IMR-90 (cell line): ENCODE measurements around the gene GSE1. TPM values are rescaled to one million over a fixed set of nuclear protein-coding genes. Genes with fewer than 3 reads are reported as not detected.

ENCODE experiments used
- ATAC-seq: fragments of 200-7000 bp; cut with Tn5 transposase; 2 replicates; pipeline ENCODE4 v1.9.1; 2020; ENCODE audit warnings: low read depth, mild to moderate bottlenecking, moderate library complexity
- BruUV-seq: library from RNA; stranded (reverse); fragments of 400-500 nt; replicated peaks from 2 replicates; lab custom pipeline; 2021; lab: Mats Ljungman, UMichigan
- CTCF ChIA-PET: fragments of 300-600 bp; formaldehyde crosslinking; extraction: SDS; loops from one replicate; lab custom pipeline; 2021; ENCODE audit warnings: antibody characterized with exemption; lab: Yijun Ruan, JAX
- POLR2A ChIA-PET: fragments of 300-600 bp; sonication (Branson Sonifier 250); formaldehyde crosslinking; loops from one replicate; lab custom pipeline; 2022; ENCODE audit warnings: antibody characterized with exemption; ENCODE audit not compliant: unreplicated experiment; lab: Charles Lee
- DNase-seq: peaks from one replicate; pipeline ENCODE4 v3.0.0; 2013
- H2AFZ ChIP-seq: replicated peaks from 2 replicates; pipeline ENCODE3; 2013; ENCODE audit warnings: low read length, mild to moderate bottlenecking; ENCODE audit not compliant: poor library complexity
- H2AK5ac ChIP-seq: 2 replicates; pipeline ENCODE4 v1.6.1; 2013; ENCODE audit warnings: low read depth, low read length, inconsistent platforms
- H2AK9ac ChIP-seq: replicated peaks from 2 replicates; pipeline ENCODE3; 2013; ENCODE audit warnings: mild to moderate bottlenecking, low read depth, low read length, moderate library complexity; ENCODE audit not compliant: poor library complexity
- H2BK120ac ChIP-seq: 2 replicates; pipeline ENCODE4 v1.6.1; 2013; ENCODE audit warnings: low read depth, low read length, inconsistent platforms
- H2BK15ac ChIP-seq: 3 replicates; pipeline ENCODE4 v1.6.1; 2013; ENCODE audit warnings: low read depth, low read length, inconsistent platforms
- H2BK20ac ChIP-seq: 2 replicates; pipeline ENCODE4 v1.6.1; 2013; ENCODE audit warnings: low read depth, mild to moderate bottlenecking, inconsistent platforms, low read length, moderate library complexity
- H2BK5ac ChIP-seq: 2 replicates; pipeline ENCODE4 v1.6.1; 2013; ENCODE audit warnings: mild to moderate bottlenecking, low read depth, low read length, inconsistent platforms; ENCODE audit not compliant: poor library complexity, severe bottlenecking
- H3K14ac ChIP-seq: replicated peaks from 2 replicates; pipeline ENCODE4 v1.6.1; 2013; ENCODE audit warnings: low read depth, low read length, inconsistent platforms
- H3K18ac ChIP-seq: 2 replicates; pipeline ENCODE4 v1.6.1; 2013; ENCODE audit warnings: low read depth, low read length, control low read depth
- H3K23ac ChIP-seq: 2 replicates; pipeline ENCODE4 v1.6.1; 2013; ENCODE audit warnings: low read depth, low read length, inconsistent platforms
- H3K27ac ChIP-seq: 2 replicates; pipeline ENCODE4 v1.5.1; 2013; ENCODE audit warnings: mild to moderate bottlenecking, control low read depth, low read length; ENCODE audit not compliant: insufficient read depth
- H3K27me3 ChIP-seq: 2 replicates; pipeline ENCODE4 v1.6.1; 2013; ENCODE audit warnings: low read length; ENCODE audit not compliant: control insufficient read depth, insufficient read depth
- H3K36me3 ChIP-seq: 2 replicates; pipeline ENCODE4 v1.6.1; 2013; ENCODE audit warnings: low read length, mixed read lengths; ENCODE audit not compliant: control insufficient read depth, insufficient read depth
- H3K4ac ChIP-seq: 2 replicates; pipeline ENCODE4 v1.6.1; 2013; ENCODE audit warnings: low read depth, low read length, inconsistent platforms
- H3K4me1 ChIP-seq: 2 replicates; pipeline ENCODE4 v1.6.1; 2013; ENCODE audit warnings: low read length, mixed read lengths; ENCODE audit not compliant: control insufficient read depth, insufficient read depth
- H3K4me2 ChIP-seq: 2 replicates; pipeline ENCODE4 v1.6.1; 2013; ENCODE audit warnings: low read depth, mild to moderate bottlenecking, control low read depth, low read length, moderate library complexity
- H3K4me3 ChIP-seq: 2 replicates; pipeline ENCODE4 v1.5.1; 2013; ENCODE audit warnings: low read depth, mild to moderate bottlenecking, control low read depth, low read length, moderate library complexity; ENCODE audit not compliant: insufficient read depth
- H3K56ac ChIP-seq: 2 replicates; pipeline ENCODE4 v1.6.1; 2013; ENCODE audit warnings: low read length, inconsistent platforms; ENCODE audit not compliant: insufficient read depth; ENCODE audit errors: extremely low read depth
- H3K79me1 ChIP-seq, 2 experiments: 2 replicates each; pipeline ENCODE4 v1.6.1; 2013; ENCODE audit warnings: low read length in 2 of 2, inconsistent platforms in 1 of 2, low read depth in 1 of 2
- H3K9ac ChIP-seq: 2 replicates; pipeline ENCODE4 v1.6.1; 2013; ENCODE audit warnings: low read depth, low read length, control low read depth
- H3K9me1 ChIP-seq: 2 replicates; pipeline ENCODE4 v1.6.1; 2013; ENCODE audit warnings: low read length, inconsistent platforms; ENCODE audit not compliant: insufficient read depth
- H3K9me3 ChIP-seq: 2 replicates; pipeline ENCODE4 v1.6.1; 2013; ENCODE audit warnings: low read length; ENCODE audit not compliant: control insufficient read depth, insufficient read depth
- H4K20me1 ChIP-seq: 2 replicates; pipeline ENCODE4 v1.6.1; 2013; ENCODE audit warnings: low read length, inconsistent platforms; ENCODE audit not compliant: insufficient read depth
- H4K5ac ChIP-seq: 2 replicates; pipeline ENCODE4 v1.6.1; 2013; ENCODE audit warnings: mild to moderate bottlenecking, low read depth, low read length, control low read depth
- H4K8ac ChIP-seq, 2 experiments: 2 replicates each; pipeline ENCODE4 v1.6.1; 2013; ENCODE audit warnings: low read depth in 2 of 2, low read length in 2 of 2, control low read depth in 1 of 2, inconsistent platforms in 1 of 2
- H4K91ac ChIP-seq: 2 replicates; pipeline ENCODE4 v1.6.1; 2013; ENCODE audit warnings: low read depth, low read length, inconsistent platforms; ENCODE audit not compliant: insufficient read depth
- CEBPB ChIP-seq: IDR thresholded peaks from 2 replicates; pipeline ENCODE4 v1.6.1; 2012; ENCODE audit warnings: low read depth, low read length, improper control_type of control experiment
- CHD1 ChIP-seq: IDR thresholded peaks from 2 replicates; pipeline ENCODE4 v1.6.1; 2012; ENCODE audit warnings: low read depth, low read length, improper control_type of control experiment
- FOS ChIP-seq: fragments of 150-350 bp; IDR thresholded peaks from 2 replicates; pipeline ENCODE4 v1.6.1; 2016; ENCODE audit warnings: low read depth, low read length
- MAZ ChIP-seq: IDR thresholded peaks from 2 replicates; pipeline ENCODE4 v1.6.1; 2012; ENCODE audit warnings: low read depth, mild to moderate bottlenecking, low read length, improper control_type of control experiment, moderate library complexity, borderline replicate concordance
- RFX5 ChIP-seq: IDR thresholded peaks from 2 replicates; pipeline ENCODE4 v1.8.0; 2012; ENCODE audit warnings: low read depth, mild to moderate bottlenecking, low read length, moderate library complexity
- SMC3 ChIP-seq: fragments of 150-350 bp; IDR thresholded peaks from 2 replicates; pipeline ENCODE4 v1.6.1; 2016; ENCODE audit warnings: low read depth, mild to moderate bottlenecking, antibody characterized with exemption, low read length, moderate library complexity
- USF2 ChIP-seq: fragments of 150-350 bp; IDR thresholded peaks from 2 replicates; pipeline ENCODE4 v1.6.1; 2017; ENCODE audit warnings: mild to moderate bottlenecking, antibody characterized with exemption, low read length, low read depth
- WGBS, 2 experiments: methylation state at CpG; one replicate each; pipeline versions ENCODE4 v1.1.5 to v1.1.7; 2013; ENCODE audit warnings: missing lambda C conversion rate in 2 of 2; ENCODE audit not compliant: insufficient read length in 1 of 2; ENCODE audit errors: extremely low coverage in 2 of 2; 5-methylcytosine and 5-hydroxymethylcytosine counted together
- dilution Hi-C: fragments of 300-500 bp; cut with HindIII; formaldehyde crosslinking; loops from one replicate; pipeline ENCODE4 v1.14.3; 2018; ENCODE audit warnings: low sequenced_read_pairs; ENCODE audit not compliant: unreplicated experiment
- in situ Hi-C: fragments of 300-500 bp; cut with MboI; formaldehyde crosslinking; loops from 3 replicates; pipeline ENCODE4 v1.14.3; 2019; ENCODE audit warnings: low sequenced_read_pairs, inconsistent platforms, mixed read lengths
- intact Hi-C: fragments of 100-400 bp; cut with micrococcal nuclease; formaldehyde crosslinking; loops from 2 replicates; pipeline ENCODE4 v1.10.0; 2022
- polyA plus RNA-seq, 3 experiments: library from polyadenylated mRNA; depleted of rRNA; stranded (reverse); fragments of >200 nt; gene quantifications; 2 replicates each; pipeline ENCODE4 v1.2.3, GENCODE V29; 2012; ENCODE audit warnings: low replicate concordance in 1 of 3
- total RNA-seq: library from RNA; depleted of rRNA; stranded (reverse); fragments of >200 nt; gene quantifications from 2 replicates; pipeline ENCODE4 v1.2.3, GENCODE V29; 2012
- TF ChIP-seq, protein P1 (sequence below): conservative IDR thresholded peaks from 2 replicates; pipeline ENCODE4 v1.5.1; 2012; ENCODE audit warnings: mild to moderate bottlenecking, low read depth, low read length, improper control_type of control experiment

The GSE1 gene
- total and polyA plus RNA-seq, 2 of the 4 experiments (the other 2 are of a cell fraction): 14.9 to 25.5 TPM

DNA sequence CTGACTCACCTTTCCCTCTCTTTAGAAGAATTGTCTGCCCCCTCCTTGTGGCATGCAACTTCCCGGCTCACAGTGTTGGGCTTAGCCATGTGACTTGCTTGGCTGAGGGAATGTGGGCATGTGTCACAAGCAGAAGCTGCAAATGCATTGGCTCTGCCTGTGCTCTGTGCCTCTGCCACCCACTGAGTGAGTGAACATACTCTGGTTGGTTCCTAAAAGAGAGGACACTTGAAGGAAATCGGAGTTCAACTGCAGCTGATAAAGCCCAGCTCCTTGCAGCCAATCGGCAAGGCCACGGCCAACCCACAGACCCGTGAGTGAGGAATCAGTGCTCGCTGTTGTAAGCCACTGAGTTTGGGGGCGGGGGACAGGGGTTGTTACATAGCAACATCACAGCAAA lies 86.5 kb downstream of the GSE1 start:
- H2AFZ ChIP-seq: peak overlapping the region; percentile 83
- H3K27ac ChIP-seq: no peak overlapping the region
- dilution Hi-C loops (no loop called here), in situ Hi-C loops (no loop called here), intact Hi-C loops (no loop called here)
- H3K4me1 ChIP-seq: 0 out of 2 replicates have a peak, but pooled peaks cover 3% of the 10 kb centered on the region
- no peak overlapping the region for H2BK5ac ChIP-seq
- ChIA-PET CTCF (interaction anchor here (0.5 kb wide), 1 partner anchor 12 kb away, joined by 3 read pairs; no protein-coding TSS in a partner anchor), POLR2A (no interaction called here)
- H3K18ac ChIP-seq: no peak overlapping the region
- no peak overlapping the region for H3K4ac ChIP-seq
- H4K5ac ChIP-seq: no peak overlapping the region
- ATAC-seq (peak; percentile 93), DNase-seq (peak; percentile 75)
- H2AK9ac ChIP-seq: no peak overlapping the region
- no peaks in the 10 kb centered on the region for H3K79me1 ChIP-seq
- no peak overlapping the region for H2BK120ac ChIP-seq
- H4K8ac ChIP-seq: no peak overlapping the region
- TF ChIP-seq MAZ: no peak
- TF ChIP-seq CHD1: no peak
- no peak for TF ChIP-seq FOS
- 0 out of 2 replicates have a peak, but pooled peaks have one; percentile 2 for TF ChIP-seq CEBPB
- peak; percentile 86 for TF ChIP-seq USF2
- TF ChIP-seq, protein P1, sequence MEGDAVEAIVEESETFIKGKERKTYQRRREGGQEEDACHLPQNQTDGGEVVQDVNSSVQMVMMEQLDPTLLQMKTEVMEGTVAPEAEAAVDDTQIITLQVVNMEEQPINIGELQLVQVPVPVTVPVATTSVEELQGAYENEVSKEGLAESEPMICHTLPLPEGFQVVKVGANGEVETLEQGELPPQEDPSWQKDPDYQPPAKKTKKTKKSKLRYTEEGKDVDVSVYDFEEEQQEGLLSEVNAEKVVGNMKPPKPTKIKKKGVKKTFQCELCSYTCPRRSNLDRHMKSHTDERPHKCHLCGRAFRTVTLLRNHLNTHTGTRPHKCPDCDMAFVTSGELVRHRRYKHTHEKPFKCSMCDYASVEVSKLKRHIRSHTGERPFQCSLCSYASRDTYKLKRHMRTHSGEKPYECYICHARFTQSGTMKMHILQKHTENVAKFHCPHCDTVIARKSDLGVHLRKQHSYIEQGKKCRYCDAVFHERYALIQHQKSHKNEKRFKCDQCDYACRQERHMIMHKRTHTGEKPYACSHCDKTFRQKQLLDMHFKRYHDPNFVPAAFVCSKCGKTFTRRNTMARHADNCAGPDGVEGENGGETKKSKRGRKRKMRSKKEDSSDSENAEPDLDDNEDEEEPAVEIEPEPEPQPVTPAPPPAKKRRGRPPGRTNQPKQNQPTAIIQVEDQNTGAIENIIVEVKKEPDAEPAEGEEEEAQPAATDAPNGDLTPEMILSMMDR: no peak
- TF ChIP-seq RFX5: no peak
- no peak for TF ChIP-seq SMC3
- H3K4me3 ChIP-seq: no peak overlapping the region
- no peak overlapping the region for H3K14ac ChIP-seq
- H2BK15ac ChIP-seq: no peak overlapping the region
- H3K9me1 ChIP-seq: no peaks in the 10 kb centered on the region
- 19% methylated on average over 2 of the region's 7 CpGs; no CpG with 5 or more reads in 1 of the 2 experiments for WGBS, 2 experiments
- BruUV-seq: no TSS peak
- H3K27me3 ChIP-seq: peaks cover 28% of the 10 kb centered on the region
- H3K23ac ChIP-seq: no peak overlapping the region
- peaks cover 2% of the 10 kb centered on the region; the same call in 1 of the 2 replicates for H3K9me3 ChIP-seq
- H4K20me1 ChIP-seq: no peaks in the 10 kb centered on the region; the same call in 1 of the 2 replicates
- no peak overlapping the region for H4K91ac ChIP-seq
- H3K56ac ChIP-seq: no peak overlapping the region
- H2AK5ac ChIP-seq: no peak overlapping the region
- no peak overlapping the region for H3K4me2 ChIP-seq
- no peak overlapping the region for H2BK20ac ChIP-seq
- H3K9ac ChIP-seq: no peak overlapping the region
- H3K36me3 ChIP-seq: peaks cover 2% of the 10 kb centered on the region
